Measurements from ENCODE around the gene TRIM25.

TRIM25 gene

GRCh38 chr17:56892333-56892732 is 21.5 kb downstream of the TRIM25 start:
- no peak for DNase-seq

DNA sequence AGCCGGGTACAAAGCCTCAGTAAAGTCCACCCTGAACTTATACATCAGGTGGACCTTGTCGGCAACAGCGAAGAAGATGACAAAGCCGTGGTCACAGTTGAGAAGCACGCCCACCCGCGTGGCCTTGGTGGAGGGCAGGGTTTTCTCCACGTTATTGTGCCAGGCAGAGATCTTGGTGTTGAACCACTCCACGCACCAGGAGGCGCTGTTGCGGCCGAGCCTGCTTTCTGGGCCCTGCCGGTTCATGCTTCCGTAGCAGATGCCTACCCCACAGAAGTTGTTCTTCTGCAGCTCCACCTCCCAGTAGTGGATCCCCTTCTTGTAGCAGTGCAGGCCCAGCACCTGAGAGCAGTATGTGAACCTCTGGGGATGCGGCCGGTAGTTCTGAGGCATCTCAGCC is 22.1 kb downstream of the TRIM25 start:
- DNase-seq, result peak; percentile 24

GRCh38 chr17:56890906-56891674 is 22.8 kb downstream of the TRIM25 start:
- DNase-seq, result no peak

GRCh38 chr17:56890390-56890789 is 23.5 kb downstream of the TRIM25 start:
- no peak for DNase-seq

GRCh38 chr17:56887552-56888467 is 26.0 kb downstream of the TRIM25 start:
- DNase-seq, result no peak

DNA sequence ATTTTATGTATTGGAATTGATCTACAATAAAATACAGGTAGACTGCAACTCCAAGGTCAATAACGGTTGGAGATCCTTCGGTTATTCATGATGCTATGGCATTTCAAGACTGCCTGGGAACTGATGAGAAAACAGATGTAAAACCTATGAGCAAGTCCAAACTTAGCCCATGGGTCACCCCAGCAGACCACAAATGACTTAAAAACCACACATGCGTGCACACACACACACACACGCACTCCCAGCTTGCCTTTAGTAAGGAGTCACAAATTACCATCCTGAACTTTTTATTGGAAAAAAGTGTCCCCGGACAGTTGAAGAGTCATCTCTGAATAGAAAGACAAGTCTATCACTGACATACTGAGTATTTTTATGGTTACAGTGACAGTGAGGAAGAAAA is 26.7 kb downstream of the TRIM25 start:
- no peak for DNase-seq

- DNase-seq, result no peak
These were observed 27.5 kb downstream of the TRIM25 start for GRCh38 chr17:56886288-56886731.

- DNase-seq, result no peak
These were observed 28.6 kb downstream of the TRIM25 start for GRCh38 chr17:56885312-56885657.

DNA sequence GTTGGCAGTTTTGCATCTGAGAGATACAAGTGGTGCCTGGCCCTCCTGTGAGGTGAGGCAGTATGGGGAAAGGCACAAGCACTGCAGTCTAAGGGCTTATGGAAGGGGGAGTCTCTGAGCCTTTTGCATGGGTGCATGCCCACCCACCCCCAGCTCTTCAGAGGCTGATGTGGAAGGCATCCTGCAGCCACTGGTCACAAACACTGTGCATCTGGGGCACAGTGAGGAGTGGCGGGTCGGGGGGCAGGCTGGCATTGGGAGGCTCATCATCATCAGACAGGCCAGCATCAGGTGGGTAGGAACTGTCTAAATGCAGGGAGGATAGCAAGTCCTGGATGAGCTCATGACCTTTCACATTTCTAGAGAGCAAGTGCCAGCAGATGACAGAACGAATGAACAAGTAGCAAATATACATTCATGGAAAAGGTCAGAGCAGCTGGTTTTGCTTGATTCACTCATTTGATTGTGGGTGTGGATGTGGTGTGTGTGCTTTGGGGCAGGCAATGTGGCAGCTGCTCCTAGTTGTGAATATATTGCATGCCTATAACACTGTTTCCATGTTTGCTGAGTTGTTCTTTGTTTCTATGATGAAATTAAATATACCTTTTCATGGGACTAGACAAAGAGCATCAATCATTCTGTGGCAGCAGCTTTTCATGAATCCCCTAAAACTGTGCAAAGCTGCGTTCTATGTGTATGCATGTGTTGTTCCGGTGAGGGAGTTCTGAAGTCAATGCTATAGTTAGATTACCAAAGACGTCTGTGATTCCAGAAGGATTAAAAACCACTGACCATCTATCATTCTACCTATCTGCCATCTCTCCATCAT is 29.2 kb downstream of the TRIM25 start:
- DNase-seq, result no peak

DNA sequence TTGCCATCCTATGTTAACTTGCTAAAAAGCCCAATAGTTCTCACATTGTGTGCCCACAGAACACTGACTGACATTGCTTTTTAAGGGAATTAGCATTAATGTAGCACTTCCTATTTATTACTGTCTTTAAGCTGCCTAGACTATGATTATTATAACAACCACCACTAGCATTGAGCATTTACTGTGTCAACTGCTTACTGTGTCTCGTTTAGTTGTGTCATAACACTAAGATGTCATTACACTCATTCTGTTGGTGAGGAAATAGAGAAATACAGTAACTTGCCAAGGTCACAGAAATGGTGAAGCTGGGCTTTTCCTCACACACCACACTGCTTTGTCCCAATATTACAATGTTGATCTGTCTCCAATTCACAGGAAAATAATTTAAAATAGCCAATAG is 30.2 kb downstream of the TRIM25 start:
- no peak for DNase-seq

- no peak for DNase-seq
These were observed 32.1 kb downstream of the TRIM25 start for GRCh38 chr17:56881685-56882295.

DNA sequence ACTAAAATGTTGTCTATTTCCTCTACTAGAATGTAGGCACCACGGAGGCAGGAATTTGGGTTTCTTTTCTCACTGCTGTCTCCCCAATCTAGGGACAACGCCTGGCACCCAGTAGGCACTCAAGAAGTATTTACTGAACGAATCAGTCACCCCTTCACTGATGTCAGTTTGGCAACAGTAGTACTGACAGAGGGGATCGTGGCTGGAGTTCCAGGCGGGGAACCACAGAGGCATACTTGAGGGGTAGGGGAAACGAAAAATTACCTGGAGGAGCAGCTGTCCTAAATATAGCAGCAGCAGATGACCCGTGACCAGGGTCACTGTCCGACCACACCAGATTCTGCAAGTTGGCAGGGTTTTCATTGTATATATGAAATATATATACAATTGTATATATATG is 33.3 kb downstream of the TRIM25 start:
- no peak for DNase-seq

DNA sequence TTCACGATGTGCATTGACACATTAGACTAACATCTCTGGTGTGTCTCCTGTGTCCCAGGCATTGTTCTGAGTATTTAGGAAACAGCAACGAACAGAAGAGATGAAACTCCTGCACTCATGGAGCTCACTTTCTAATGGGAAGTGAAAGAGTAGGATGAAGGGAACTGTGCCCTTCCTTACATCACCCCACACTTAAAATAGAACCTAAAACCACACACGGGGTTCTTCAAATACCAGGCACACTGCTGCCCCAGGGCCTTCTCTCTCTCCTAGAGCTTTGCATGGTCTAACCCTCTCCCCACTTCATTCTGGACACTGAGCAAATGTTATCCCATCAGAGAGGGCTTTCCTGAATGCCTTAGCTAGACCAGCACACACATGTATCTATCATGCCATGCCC is 33.7 kb downstream of the TRIM25 start:
- no peak for DNase-seq

- DNase-seq, result no peak
These were observed 34.6 kb downstream of the TRIM25 start for GRCh38 chr17:56879280-56879679.

- DNase-seq, result no peak
These were observed 37.1 kb downstream of the TRIM25 start for GRCh38 chr17:56876766-56877179.

DNA sequence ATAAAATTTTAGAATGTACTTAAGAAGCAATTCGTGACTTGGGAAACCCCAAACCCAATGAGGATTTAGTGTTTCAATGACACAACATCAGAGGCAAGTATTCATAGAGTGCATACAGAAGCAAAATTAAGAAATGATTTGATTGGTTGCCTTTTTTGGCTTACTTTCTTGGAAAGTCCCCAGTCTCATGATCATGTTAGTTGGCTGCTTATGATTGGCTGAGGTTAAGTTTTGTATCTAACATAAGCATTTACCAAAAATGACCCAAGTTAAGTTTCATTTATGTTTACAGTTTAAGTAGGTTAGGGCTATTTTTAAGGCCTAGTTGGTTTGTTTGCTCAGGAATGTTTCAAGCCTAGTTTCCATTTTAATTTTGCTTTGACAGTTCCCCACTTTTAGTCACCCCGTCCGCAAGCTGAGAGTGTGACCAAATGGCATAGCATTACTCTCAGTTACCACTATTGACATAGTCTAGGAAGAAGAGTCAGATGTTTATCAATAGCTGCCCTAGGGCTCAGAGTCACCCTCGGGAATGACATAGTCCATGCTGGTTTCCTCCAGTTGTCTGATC is 43.7 kb downstream of the TRIM25 start:
- peak; percentile 28 for DNase-seq

- DNase-seq, result no peak
These were observed 45.1 kb downstream of the TRIM25 start for GRCh38 chr17:56868716-56869115.

- DNase-seq, result no peak
These were observed 45.9 kb downstream of the TRIM25 start for GRCh38 chr17:56867948-56868376.

DNA sequence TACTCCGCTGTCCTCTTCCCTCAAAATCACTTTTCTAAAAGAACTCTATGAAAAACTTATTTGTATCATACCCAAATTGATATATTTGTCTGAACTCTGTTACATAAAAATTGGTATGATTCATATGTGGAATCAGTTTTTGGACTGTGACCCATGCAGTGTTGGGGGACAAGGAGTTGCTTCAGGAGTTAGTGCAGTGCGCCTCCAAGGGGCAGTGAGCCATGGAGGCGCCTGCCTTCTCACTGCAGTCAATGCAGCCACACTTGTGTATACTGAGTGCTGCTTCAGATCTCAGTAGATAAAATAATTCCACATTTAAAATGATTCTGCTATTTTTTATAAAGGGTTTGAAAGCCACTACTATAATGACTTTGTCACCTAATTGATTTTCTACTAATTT is 47.4 kb downstream of the TRIM25 start:
- DNase-seq, result no peak

DNA sequence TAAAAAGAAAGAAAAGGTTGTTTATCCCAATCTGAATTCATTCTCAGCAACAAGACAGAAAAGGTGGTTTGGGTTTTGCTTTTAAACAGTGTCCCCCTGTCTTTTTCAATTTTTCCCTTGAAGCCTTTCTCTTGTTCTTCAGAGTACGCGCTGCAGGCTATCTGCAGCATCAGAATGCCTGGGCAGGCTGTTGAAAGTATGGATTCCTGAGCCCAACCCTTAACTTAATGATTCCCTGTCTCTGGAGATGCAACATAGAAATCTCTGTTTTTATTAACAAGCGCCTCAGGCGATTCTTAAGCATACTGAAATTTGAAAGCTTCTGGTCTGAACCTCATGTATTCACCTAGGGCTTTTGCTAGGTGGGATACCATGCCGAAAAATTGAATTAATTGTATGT is 47.8 kb downstream of the TRIM25 start:
- no peak for DNase-seq

DNA sequence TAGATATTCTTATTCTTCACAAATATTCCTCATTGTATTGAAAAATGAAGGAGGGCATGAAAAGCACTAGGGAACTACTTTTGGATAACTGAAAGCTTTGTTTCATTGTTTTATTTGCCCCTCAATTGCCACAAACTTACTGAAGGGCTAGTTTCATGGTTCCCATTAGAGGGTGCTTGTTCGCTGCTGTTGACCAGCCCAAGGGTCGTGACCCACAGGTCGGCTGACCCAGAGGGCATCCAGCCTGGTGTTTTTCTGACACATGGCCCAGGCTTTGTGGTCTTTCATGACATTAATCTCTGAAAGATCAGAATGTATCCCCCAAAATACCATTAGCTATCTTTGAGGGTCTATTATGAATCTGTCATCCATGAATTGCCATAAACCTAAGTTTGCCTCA is 49.9 kb downstream of the TRIM25 start:
- DNase-seq, result no peak

- no peak for DNase-seq
These were observed 52.0 kb downstream of the TRIM25 start for GRCh38 chr17:56861899-56862298.
